SK-N-MC (cell line): ENCODE results near the gene ANKRD30A.
"Not testable (repeated sequence)": the region's sequence is repeated elsewhere in the genome, so short reads cannot be mapped to it uniquely, and the experiment has no call there.

Experiments used
- DNase-seq: peaks from one replicate; pipeline ENCODE4 v3.0.0-alpha.2; 2011; ENCODE audit warnings: low read depth, low spot score
- H3K27ac ChIP-seq: fragments of 200-600 bp; sonication (generic); 2 replicates; pipeline ENCODE4 v1.5.1; 2016; ENCODE audit warnings: mixed run types
- H3K36me3 ChIP-seq: fragments of 200-600 bp; sonication (generic); 2 replicates; pipeline ENCODE4 v1.6.1; 2017; ENCODE audit warnings: antibody characterized with exemption, low read length, mixed read lengths; ENCODE audit not compliant: insufficient read depth
- H3K4me3 ChIP-seq: fragments of 200-600 bp; sonication (generic); 2 replicates; pipeline ENCODE4 v1.5.1; 2016
- H3K9ac ChIP-seq: fragments of 200-600 bp; sonication (generic); 2 replicates; pipeline ENCODE4 v1.8.0; 2017; ENCODE audit warnings: mixed run types, mixed read lengths; ENCODE audit not compliant: insufficient read length
- H3K9me3 ChIP-seq: fragments of 200-600 bp; sonication (generic); 2 replicates; pipeline ENCODE4 v1.6.1; 2017; ENCODE audit warnings: low read depth, mild to moderate bottlenecking, antibody characterized with exemption, low read length, moderate library complexity, mixed read lengths
- EZH2 ChIP-seq: fragments of 200-600 bp; sonication (generic); IDR thresholded peaks from one replicate; pipeline ENCODE4 v1.6.1; 2017; ENCODE audit warnings: antibody characterized with exemption
- FOXP2 ChIP-seq: optimal IDR thresholded peaks from 2 replicates; pipeline ENCODE3; 2011; ENCODE audit warnings: mild to moderate bottlenecking, moderate library complexity; ENCODE audit not compliant: insufficient read depth; ENCODE audit errors: extremely low read length, control extremely low read depth
- POLR2AphosphoS5 ChIP-seq: IDR thresholded peaks from 2 replicates; pipeline ENCODE4 v1.6.1; 2012; ENCODE audit warnings: mild to moderate bottlenecking, low read depth, low read length, borderline replicate concordance

Gene ANKRD30A

GRCh38 chr10:37314350-37314749 lies 189.0 kb downstream of the ANKRD30A start:
- Histone ChIP-seq H3K36me3 (no peaks in the 10 kb centered on the region), H3K27ac (no peak overlapping the region), H3K9ac (no peak overlapping the region), H3K9me3 (no peaks in the 10 kb centered on the region), H3K4me3 (no peak overlapping the region)
- TF ChIP-seq FOXP2 (no peak), EZH2 (no peak), POLR2AphosphoS5 (no peak)
- no peak for DNase-seq

- no peak overlapping the region for H3K27ac ChIP-seq
- no peaks in the 10 kb centered on the region for H3K9me3 ChIP-seq
- H3K9ac ChIP-seq: no peak overlapping the region
- TF ChIP-seq EZH2: no peak
- TF ChIP-seq POLR2AphosphoS5: no peak
- no peak for TF ChIP-seq FOXP2
- no peak for DNase-seq
- H3K36me3 ChIP-seq: no peaks in the 10 kb centered on the region
- no peak overlapping the region for H3K4me3 ChIP-seq
Measured at GRCh38 chr10:37314862-37315261, 189.5 kb downstream of the ANKRD30A start.

DNA sequence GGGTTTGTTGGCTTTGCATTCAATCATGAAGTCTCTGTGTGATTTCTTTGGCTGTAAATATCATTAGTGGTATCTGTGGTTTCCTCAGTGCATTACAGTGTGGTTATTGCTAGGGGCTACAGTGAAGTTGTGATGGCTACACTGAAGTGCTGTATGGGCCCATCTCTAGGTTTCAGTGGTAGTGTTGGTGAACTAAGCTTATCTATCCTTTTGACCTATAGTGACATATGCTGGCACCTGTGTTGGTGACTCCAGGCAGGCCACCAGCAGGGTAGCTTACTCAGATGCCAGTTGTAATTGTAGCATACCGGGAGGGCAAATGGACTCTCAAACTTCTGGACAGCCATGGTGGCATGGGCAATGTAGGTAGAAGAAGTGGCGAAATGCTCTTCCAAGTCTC lies 219.0 kb downstream of the ANKRD30A start:
- no peak for DNase-seq
- Histone ChIP-seq H3K9me3 (no peaks in the 10 kb centered on the region), H3K27ac (no peak overlapping the region), H3K9ac (no peak overlapping the region), H3K4me3 (no peak overlapping the region), H3K36me3 (no peaks in the 10 kb centered on the region)
- no peak for TF ChIP-seq EZH2

- Histone ChIP-seq H3K27ac (no peak overlapping the region), H3K9me3 (no peaks in the 10 kb centered on the region), H3K9ac (no peak overlapping the region), H3K4me3 (no peak overlapping the region), H3K36me3 (no peaks in the 10 kb centered on the region)
- no peak for DNase-seq
- TF ChIP-seq EZH2: no peak
- no peak for TF ChIP-seq POLR2AphosphoS5
- TF ChIP-seq FOXP2: no peak
Measured at GRCh38 chr10:37379991-37380390, 254.6 kb downstream of the ANKRD30A start.

DNA sequence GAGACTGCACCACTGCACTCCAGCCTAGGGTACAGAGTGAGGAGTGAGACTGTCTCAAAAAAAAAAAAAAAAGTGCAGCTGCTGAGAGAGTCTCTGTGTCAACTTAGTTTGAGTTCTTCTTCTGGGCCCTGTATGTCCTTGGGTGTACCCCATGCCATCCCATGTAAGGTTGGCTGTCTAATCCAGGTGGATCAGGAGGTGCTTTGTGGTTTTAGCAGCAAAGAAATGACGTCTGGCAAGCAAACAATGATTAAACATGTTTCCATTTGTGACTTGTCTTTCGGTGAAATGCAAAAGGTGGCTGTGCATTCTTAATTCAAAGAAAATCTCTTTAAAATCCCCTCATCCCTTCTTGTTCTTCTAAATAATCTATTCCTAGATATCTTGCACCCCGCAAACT lies 255.9 kb downstream of the ANKRD30A start:
- Histone ChIP-seq H3K9me3 (no peaks in the 10 kb centered on the region), H3K27ac (no peak overlapping the region)

GRCh38 chr10:37384923-37385322 lies 259.5 kb downstream of the ANKRD30A start:
- no peak overlapping the region for H3K9ac ChIP-seq
- no peak overlapping the region for H3K27ac ChIP-seq
- no peaks in the 10 kb centered on the region for H3K36me3 ChIP-seq
- no peak for DNase-seq
- no peaks in the 10 kb centered on the region for H3K9me3 ChIP-seq
- TF ChIP-seq FOXP2 (no peak), POLR2AphosphoS5 (no peak), EZH2 (no peak)
- H3K4me3 ChIP-seq: no peak overlapping the region

More for the DNA sequence above, 255.9 kb downstream of the ANKRD30A start:
- Histone ChIP-seq H3K9ac (no peak overlapping the region), H3K4me3 (no peak overlapping the region), H3K36me3 (no peaks in the 10 kb centered on the region)
- TF ChIP-seq POLR2AphosphoS5: no peak
- no peak for TF ChIP-seq FOXP2
- DNase-seq: no peak

GRCh38 chr10:37390926-37391325 lies 265.5 kb downstream of the ANKRD30A start:
- no peak overlapping the region for H3K9ac ChIP-seq
- no peak overlapping the region for H3K27ac ChIP-seq
- no peak for DNase-seq
- TF ChIP-seq FOXP2: no peak
- TF ChIP-seq EZH2: no peak
- no peak overlapping the region for H3K4me3 ChIP-seq
- no peaks in the 10 kb centered on the region for H3K36me3 ChIP-seq
- H3K9me3 ChIP-seq: no peaks in the 10 kb centered on the region

DNA sequence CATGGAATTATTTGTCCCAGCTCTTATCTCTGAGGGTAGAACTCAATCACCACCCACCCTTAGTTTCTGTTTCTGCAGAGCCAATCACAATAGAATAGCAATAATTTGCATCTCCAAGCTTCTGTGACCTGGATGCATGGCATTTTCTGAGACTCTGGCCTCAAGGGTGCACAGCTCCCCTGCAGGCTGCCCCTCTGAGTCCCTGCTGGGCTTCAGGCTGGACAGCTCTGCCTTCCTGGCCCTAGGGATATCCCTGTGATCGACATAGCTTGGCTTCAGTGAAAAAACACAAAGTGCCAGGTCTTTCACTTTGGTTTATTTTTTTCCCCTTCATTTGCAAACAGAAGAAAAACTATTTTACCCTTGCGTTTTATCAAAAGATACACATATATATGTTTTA lies 275.4 kb downstream of the ANKRD30A start:
- H3K4me3 ChIP-seq, H3K9me3 ChIP-seq, DNase-seq, H3K36me3 ChIP-seq, H3K9ac ChIP-seq: not testable (repeated sequence)
- H3K27ac ChIP-seq: peak overlapping the region; percentile 89

DNA sequence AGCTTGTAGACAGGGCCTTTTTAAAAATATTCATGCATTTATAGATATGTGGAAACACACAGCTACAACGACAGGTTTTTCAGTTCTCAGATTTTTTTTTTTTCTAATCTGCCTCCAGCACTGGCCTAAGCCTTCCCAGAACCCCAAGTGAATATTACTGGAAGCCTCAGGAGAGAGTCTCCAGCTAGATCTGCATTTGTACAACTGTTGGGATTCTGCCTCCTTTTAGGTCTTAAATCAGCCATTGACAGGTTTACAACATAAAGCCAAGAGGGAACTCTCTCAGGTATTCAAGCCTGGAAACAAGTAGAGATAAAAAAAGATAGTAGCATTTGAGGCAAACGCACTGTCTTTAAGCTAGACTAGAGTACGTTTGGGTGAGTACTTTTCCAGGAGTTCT lies 275.8 kb downstream of the ANKRD30A start:
- Histone ChIP-seq H3K9me3 (no peaks in the 10 kb centered on the region), H3K9ac (no peak overlapping the region), H3K4me3 (no peak overlapping the region), H3K27ac (peak overlapping the region; percentile 89), H3K36me3 (no peaks in the 10 kb centered on the region)
- no peak for TF ChIP-seq FOXP2
- no peak for TF ChIP-seq EZH2
- no peak for TF ChIP-seq POLR2AphosphoS5
- no peak for DNase-seq

DNA sequence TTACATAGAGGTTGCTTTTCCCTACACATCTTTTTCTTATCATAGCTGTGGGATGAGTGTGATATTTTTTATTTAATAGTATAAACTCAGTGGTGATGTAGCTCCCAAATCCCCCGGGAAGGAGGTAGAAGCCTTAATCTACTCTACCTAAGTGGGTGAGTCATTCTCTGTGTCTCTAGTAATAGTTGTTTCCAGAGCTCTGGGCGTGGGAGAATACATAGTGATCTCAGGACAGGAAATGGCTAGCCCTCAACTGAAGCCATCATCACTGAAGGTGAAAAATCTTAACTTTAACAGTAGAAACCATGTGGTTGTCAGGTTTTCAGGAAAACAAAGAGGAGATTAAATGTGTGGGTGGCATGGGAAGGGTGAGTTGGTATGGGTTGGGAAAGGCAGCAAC lies 278.4 kb downstream of the ANKRD30A start:
- no peaks in the 10 kb centered on the region for H3K9me3 ChIP-seq
- H3K4me3 ChIP-seq: no peak overlapping the region
- no peaks in the 10 kb centered on the region for H3K36me3 ChIP-seq
- DNase-seq: no peak
- no peak overlapping the region for H3K9ac ChIP-seq
- H3K27ac ChIP-seq: no peak overlapping the region
- TF ChIP-seq POLR2AphosphoS5: no peak
- TF ChIP-seq FOXP2: no peak
- no peak for TF ChIP-seq EZH2
